ENCODE measurements around the gene HECW1.

- TF ChIP-seq, protein P1, sequence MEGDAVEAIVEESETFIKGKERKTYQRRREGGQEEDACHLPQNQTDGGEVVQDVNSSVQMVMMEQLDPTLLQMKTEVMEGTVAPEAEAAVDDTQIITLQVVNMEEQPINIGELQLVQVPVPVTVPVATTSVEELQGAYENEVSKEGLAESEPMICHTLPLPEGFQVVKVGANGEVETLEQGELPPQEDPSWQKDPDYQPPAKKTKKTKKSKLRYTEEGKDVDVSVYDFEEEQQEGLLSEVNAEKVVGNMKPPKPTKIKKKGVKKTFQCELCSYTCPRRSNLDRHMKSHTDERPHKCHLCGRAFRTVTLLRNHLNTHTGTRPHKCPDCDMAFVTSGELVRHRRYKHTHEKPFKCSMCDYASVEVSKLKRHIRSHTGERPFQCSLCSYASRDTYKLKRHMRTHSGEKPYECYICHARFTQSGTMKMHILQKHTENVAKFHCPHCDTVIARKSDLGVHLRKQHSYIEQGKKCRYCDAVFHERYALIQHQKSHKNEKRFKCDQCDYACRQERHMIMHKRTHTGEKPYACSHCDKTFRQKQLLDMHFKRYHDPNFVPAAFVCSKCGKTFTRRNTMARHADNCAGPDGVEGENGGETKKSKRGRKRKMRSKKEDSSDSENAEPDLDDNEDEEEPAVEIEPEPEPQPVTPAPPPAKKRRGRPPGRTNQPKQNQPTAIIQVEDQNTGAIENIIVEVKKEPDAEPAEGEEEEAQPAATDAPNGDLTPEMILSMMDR (CRISPR knock-in tag; IDR thresholded peaks at IDR 0.05) = no peak
- no peak for TF ChIP-seq ZNF160 (CRISPR knock-in tag; IDR thresholded peaks at IDR 0.05)
- TF ChIP-seq, protein P2, sequence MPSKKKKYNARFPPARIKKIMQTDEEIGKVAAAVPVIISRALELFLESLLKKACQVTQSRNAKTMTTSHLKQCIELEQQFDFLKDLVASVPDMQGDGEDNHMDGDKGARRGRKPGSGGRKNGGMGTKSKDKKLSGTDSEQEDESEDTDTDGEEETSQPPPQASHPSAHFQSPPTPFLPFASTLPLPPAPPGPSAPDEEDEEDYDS (CRISPR knock-in tag; IDR thresholded peaks at IDR 0.05) = no peak
- TF ChIP-seq MAFK (conservative IDR thresholded peaks at IDR 0.05 in 1 of 2, IDR thresholded peaks at IDR 0.05 in 1 of 2; ENCODE audit: low read length in 2 of 2) = no peak
- no peak for TF ChIP-seq CCAR2 (optimal IDR thresholded peaks at IDR 0.05; ENCODE audit: low read depth, low read length)
- no peak for TF ChIP-seq KDM5B (CRISPR knock-in tag; IDR thresholded peaks at IDR 0.05; ENCODE audit: borderline replicate concordance)
These were observed 190.5 kb downstream of the HECW1 start for GRCh38 chr7:43302773-43303460.

Data from HepG2 (cell line).